GM11168 (cell line): Measurements from ENCODE around the gene CCDC71L.

Experiments used
- in situ Hi-C: fragments of 300-500 bp; cut with MboI; formaldehyde crosslinking; loops from one replicate; pipeline ENCODE4 v1.12.0; 2022; ENCODE audit warnings: low sequenced_read_pairs; ENCODE audit not compliant: unreplicated experiment

Gene CCDC71L

GRCh38 chr7:106659963-106660861 is 746 bp downstream of the CCDC71L start:
- in situ Hi-C loops, result loop anchor here (5.0 kb wide), 1 partner anchor 72 kb away; no protein-coding TSS in a partner anchor

GRCh38 chr7:106659166-106659962 is 1.6 kb downstream of the CCDC71L start:
- in situ Hi-C loops, result loop anchor here (5.0 kb wide), 1 partner anchor 73 kb away; no protein-coding TSS in a partner anchor

GRCh38 chr7:106658316-106659165 is 2.4 kb downstream of the CCDC71L start:
- in situ Hi-C loops, result loop anchor here (5.0 kb wide), 1 partner anchor 74 kb away; no protein-coding TSS in a partner anchor

GRCh38 chr7:106657085-106657991 is 3.6 kb downstream of the CCDC71L start:
- in situ Hi-C loops, result loop anchor here (5.0 kb wide), 1 partner anchor 75 kb away; no protein-coding TSS in a partner anchor

- in situ Hi-C loops, result loop anchor here (5.0 kb wide), 1 partner anchor 76 kb away; no protein-coding TSS in a partner anchor
Measured at GRCh38 chr7:106655703-106656498, 5.1 kb downstream of the CCDC71L start.

GRCh38 chr7:106653488-106653887 is 7.5 kb downstream of the CCDC71L start:
- in situ Hi-C loops, result no loop called here

- in situ Hi-C loops, result no loop called here
Measured at GRCh38 chr7:106652909-106653308, 8.0 kb downstream of the CCDC71L start.

- in situ Hi-C loops, result no loop called here
Measured at GRCh38 chr7:106652092-106652491, 8.9 kb downstream of the CCDC71L start.

GRCh38 chr7:106646256-106646655 is 14.7 kb downstream of the CCDC71L start:
- in situ Hi-C loops, result no loop called here

- in situ Hi-C loops, result no loop called here
Measured at GRCh38 chr7:106644999-106645398, 16.0 kb downstream of the CCDC71L start.

GRCh38 chr7:106643216-106644000 is 17.6 kb downstream of the CCDC71L start:
- in situ Hi-C loops, result no loop called here

GRCh38 chr7:106641416-106641815 is 19.5 kb downstream of the CCDC71L start:
- in situ Hi-C loops, result no loop called here

- in situ Hi-C loops, result no loop called here
Measured at GRCh38 chr7:106640368-106641141, 20.4 kb downstream of the CCDC71L start.

- in situ Hi-C loops, result no loop called here
Measured at GRCh38 chr7:106639476-106640334, 21.3 kb downstream of the CCDC71L start.

GRCh38 chr7:106635411-106635810 is 25.5 kb downstream of the CCDC71L start:
- in situ Hi-C loops, result no loop called here

- in situ Hi-C loops, result no loop called here
Measured at GRCh38 chr7:106634958-106635357, 26.0 kb downstream of the CCDC71L start.
